Measurements from ENCODE around the gene LCN6.
"Not testable (repeated sequence)": the region's sequence is repeated elsewhere in the genome, so short reads cannot be mapped to it uniquely, and the experiment has no call there.

LCN6 gene

GRCh38 chr9:136759001-136759400, 10.7 kb upstream of the LCN6 start:
- DNase-seq: no peak

GRCh38 chr9:136757751-136758140, 9.4 kb upstream of the LCN6 start:
- DNase-seq: no peak

GRCh38 chr9:136757328-136757727, 9.0 kb upstream of the LCN6 start:
- DNase-seq: no peak

- no peak for DNase-seq
Observed at GRCh38 chr9:136756836-136757235, 8.5 kb upstream of the LCN6 start.

- DNase-seq: no peak
Observed at GRCh38 chr9:136756134-136756438, 7.8 kb upstream of the LCN6 start.

GRCh38 chr9:136755302-136756133, 7.2 kb upstream of the LCN6 start:
- not testable (repeated sequence) for DNase-seq

- DNase-seq: peak; percentile 23
Observed at GRCh38 chr9:136754626-136755301, 6.4 kb upstream of the LCN6 start.

- DNase-seq: peak; percentile 84
Observed at GRCh38 chr9:136754059-136754572, 5.8 kb upstream of the LCN6 start.

GRCh38 chr9:136753371-136754058, 5.2 kb upstream of the LCN6 start:
- no peak for DNase-seq

GRCh38 chr9:136751814-136752213, 3.5 kb upstream of the LCN6 start:
- DNase-seq: no peak

GRCh38 chr9:136751244-136751643, 2.9 kb upstream of the LCN6 start:
- no peak for DNase-seq

GRCh38 chr9:136750526-136750925, 2.2 kb upstream of the LCN6 start:
- no peak for DNase-seq

- DNase-seq: no peak
Observed at GRCh38 chr9:136748666-136749611, 614 bp upstream of the LCN6 start.

- no peak for DNase-seq
Observed at GRCh38 chr9:136747161-136748060, 914 bp downstream of the LCN6 start.

GRCh38 chr9:136746621-136747020, 1.7 kb downstream of the LCN6 start:
- no peak for DNase-seq

GRCh38 chr9:136746155-136746490, 2.2 kb downstream of the LCN6 start:
- no peak for DNase-seq

- DNase-seq: no peak
Observed at GRCh38 chr9:136745389-136746154, 2.8 kb downstream of the LCN6 start.

- no peak for DNase-seq
Observed at GRCh38 chr9:136744773-136745172, 3.6 kb downstream of the LCN6 start.

- no peak for DNase-seq
Observed at GRCh38 chr9:136743639-136744211, 4.6 kb downstream of the LCN6 start.

GRCh38 chr9:136742591-136743391, 5.5 kb downstream of the LCN6 start, which contains the start of gene LCN10:
Gene LCN10, minus strand, starts transcription at chr9:136742940. Its CDS starts 37 bp downstream, at chr9:136742903.
- peak; percentile 52 for DNase-seq

Measured in NCI-H2029 (cell line).